HG03571 (cell line): ENCODE data around the gene KCNH3.

Experiments used
- ATAC-seq: cut with Tn5 transposase; IDR thresholded peaks from one replicate; pipeline ENCODE4 v1.9.1; 2021; ENCODE audit not compliant: unreplicated experiment

KCNH3 gene

DNA sequence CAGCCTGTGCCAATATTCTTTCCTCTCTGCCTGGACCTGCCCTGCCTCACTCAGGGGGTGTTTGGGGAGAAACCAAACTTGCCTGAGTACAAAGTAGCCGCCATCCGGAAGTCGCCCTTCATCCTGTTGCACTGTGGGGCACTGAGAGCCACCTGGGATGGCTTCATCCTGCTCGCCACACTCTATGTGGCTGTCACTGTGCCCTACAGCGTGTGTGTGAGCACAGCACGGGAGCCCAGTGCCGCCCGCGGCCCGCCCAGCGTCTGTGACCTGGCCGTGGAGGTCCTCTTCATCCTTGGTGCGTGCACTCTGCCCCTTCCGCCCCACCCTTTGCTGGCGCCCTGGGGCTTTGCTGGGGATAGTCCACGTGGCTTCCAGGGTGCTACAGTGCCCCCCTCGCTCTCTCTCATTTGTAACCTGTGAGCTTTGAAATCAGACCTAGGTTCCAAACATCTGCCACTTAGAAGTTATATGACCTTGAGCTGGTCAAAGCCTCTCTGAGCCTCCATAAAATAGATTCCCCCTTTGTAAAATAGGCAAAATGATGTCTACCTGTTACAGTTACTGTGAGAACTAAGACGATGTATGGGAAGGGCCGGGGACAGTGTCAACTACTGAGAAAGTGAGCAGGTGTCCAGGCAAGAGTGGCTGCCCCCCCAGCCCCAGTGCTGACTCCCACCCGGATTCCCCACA lies 4.5 kb downstream of the KCNH3 start:
- no peak for ATAC-seq

DNA sequence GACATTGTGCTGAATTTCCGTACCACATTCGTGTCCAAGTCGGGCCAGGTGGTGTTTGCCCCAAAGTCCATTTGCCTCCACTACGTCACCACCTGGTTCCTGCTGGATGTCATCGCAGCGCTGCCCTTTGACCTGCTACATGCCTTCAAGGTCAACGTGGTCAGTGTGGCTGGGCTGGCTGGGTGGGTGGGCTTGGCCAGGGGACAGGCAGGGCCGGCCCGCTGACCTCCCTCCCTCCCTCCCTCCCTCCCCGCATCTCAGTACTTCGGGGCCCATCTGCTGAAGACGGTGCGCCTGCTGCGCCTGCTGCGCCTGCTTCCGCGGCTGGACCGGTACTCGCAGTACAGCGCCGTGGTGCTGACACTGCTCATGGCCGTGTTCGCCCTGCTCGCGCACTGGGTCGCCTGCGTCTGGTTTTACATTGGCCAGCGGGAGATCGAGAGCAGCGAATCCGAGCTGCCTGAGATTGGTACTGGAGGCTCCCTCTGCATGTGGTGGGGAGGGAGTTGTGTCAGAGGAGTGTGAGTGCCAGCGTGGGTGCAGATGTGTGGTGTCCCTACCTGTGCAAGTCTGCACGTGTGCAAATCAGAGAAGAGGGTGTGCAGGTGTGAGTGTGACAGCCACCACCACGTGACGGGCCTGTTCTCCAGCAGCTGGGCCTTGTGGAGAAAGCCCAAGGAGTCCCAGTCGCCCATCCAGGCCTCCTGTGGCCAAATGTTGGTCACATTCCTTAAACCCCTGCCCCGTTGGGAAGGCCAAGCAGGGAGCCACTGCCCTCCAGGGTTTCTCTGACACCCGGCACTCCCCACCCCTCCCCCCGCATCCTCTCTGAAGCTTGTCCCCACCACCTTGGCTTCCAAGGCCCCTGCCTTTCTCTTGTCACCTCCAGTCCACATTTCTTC lies 5.3 kb downstream of the KCNH3 start:
- no peak for ATAC-seq

DNA sequence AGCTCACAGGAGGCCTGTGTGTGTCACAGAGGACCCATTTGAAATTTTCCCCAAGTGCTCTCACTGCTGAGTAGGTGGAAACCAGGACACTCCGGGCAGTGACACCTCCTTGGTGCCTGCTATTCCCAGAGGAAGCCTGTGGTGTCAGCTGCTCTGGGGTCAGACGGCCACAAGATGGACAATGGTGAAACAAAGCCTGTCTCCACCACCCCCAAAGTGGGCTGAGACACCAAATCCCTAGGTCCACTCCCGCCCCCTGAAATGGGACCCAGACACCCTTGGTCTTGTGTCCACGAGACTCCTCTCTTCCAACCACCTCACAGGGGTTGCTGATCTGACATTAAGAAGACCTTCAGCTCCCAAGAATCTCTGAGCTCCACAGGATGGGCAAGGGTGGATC lies 7.0 kb downstream of the KCNH3 start:
- no peak for ATAC-seq

DNA sequence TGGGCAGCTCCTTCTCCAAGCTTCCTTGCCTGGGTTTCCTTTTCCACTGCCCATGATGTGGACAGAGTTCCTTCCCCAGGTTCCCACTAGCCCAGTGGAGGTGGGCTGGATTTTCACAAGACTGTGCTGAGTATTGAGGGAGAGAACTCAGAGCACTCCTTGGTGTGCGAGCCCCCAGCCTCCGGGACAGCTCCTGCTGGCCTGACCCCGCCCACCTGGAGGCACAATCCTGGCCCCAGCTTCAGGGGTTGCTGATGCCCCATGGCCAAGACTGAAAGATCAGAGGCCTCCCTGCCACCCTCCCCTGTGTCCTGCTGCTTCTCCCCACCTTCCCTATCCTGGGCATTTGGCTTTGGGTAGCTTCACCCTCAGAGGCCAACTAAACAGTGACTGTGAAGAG lies 7.7 kb downstream of the KCNH3 start:
- no peak for ATAC-seq

DNA sequence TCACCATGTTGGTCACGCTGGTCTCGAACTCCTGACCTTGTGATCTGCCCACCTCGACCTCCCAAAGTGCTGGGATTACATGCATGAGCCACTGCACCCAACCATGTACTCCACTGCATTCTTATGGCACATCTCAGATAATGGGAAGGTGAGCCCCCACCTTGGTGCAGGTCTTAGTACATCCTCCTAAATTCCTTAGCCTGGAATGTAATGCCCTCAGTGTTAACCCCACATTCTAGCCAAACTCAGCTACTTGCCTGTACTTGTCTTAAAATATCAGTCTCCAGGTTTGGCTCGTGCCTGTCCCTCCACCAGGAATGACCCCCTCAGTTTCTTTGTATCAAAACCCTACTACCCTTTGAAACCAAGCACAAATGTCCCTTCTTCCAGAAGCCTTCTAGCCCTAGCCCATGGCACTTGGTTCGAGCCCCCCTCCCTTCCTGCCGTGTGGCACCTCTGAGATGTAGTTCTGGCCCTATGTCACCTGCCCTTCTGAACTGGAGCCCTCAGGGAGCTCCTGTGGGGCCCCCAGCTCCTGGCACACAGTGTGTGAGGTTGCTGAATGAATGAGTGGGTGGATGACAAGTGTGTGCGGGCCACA lies 8.4 kb downstream of the KCNH3 start:
- ATAC-seq, result no peak

DNA sequence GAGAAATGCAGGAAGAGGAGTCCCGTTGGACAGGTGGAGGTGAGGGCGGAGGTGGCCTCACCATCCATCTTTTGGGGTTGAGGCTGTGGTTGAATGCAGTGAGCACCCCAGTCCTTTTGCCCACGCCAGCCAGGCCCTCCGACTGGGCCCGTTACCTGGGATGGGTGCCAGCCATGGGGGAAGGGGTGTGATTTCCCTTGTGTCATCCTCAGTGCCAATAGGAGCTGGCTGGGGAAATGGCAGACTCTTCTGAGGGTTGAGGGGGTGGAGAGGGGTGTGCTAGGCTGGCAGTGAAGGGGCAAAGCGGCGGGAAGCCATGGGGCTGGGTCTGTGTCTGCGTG lies 9.6 kb downstream of the KCNH3 start:
- no peak for ATAC-seq

DNA sequence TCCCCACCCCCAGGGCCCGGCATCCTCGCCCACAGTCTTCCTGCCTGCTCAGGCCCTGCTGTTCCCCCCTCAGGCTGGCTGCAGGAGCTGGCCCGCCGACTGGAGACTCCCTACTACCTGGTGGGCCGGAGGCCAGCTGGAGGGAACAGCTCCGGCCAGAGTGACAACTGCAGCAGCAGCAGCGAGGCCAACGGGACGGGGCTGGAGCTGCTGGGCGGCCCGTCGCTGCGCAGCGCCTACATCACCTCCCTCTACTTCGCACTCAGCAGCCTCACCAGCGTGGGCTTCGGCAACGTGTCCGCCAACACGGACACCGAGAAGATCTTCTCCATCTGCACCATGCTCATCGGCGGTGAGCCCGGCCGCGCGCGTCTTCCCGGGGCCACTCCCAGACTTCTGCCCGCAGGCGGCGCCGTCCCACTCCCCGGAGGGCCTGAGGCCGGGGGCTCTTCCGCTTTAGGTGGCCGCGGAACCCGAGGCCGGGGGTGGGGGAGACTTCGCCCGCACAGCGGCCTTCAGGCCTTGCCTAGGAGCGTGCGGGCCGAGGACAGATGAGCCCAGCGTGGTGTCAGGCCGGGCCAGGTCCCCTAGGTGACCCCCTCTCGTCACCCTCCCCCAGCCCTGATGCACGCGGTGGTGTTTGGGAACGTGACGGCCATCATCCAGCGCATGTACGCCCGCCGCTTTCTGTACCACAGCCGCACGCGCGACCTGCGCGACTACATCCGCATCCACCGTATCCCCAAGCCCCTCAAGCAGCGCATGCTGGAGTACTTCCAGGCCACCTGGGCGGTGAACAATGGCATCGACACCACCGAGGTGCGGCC lies 10.2 kb downstream of the KCNH3 start:
- ATAC-seq, result no peak

DNA sequence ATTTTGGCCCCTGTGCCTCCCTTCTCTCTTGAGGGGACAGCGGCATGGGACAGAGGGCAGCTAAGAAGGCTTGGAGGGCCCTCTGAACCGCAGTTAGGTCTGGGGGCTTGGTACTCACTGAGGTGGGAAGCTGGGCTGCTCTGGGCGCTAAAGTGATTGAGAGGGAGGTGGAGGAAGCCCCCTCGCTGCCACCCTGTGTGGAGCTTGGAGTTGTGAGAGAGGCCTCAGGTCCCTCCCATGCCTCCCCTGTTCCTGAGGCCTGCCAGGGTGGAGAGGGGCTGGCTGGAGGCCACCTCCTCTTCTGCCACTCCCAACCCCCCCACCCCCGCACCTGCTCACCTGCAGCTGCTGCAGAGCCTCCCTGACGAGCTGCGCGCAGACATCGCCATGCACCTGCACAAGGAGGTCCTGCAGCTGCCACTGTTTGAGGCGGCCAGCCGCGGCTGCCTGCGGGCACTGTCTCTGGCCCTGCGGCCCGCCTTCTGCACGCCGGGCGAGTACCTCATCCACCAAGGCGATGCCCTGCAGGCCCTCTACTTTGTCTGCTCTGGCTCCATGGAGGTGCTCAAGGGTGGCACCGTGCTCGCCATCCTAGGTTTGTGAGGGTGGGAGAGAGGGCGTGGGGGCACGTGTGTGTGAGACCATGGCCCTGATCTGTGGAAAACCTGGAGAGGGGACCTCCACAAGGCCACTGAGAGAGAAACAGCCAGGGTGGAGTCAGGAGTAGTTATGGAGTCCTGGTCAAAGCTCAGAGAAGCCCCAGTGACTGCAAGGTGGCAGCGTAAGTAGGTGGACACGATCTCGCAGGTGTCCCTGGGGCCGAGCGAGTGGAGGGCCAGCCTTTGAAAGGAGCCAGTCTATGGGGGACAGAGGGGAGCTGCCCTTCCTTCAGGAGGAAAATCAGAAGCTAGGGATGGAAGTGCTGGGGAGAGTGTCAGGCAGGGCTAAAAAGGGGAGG lies 11.2 kb downstream of the KCNH3 start:
- ATAC-seq, result no peak

DNA sequence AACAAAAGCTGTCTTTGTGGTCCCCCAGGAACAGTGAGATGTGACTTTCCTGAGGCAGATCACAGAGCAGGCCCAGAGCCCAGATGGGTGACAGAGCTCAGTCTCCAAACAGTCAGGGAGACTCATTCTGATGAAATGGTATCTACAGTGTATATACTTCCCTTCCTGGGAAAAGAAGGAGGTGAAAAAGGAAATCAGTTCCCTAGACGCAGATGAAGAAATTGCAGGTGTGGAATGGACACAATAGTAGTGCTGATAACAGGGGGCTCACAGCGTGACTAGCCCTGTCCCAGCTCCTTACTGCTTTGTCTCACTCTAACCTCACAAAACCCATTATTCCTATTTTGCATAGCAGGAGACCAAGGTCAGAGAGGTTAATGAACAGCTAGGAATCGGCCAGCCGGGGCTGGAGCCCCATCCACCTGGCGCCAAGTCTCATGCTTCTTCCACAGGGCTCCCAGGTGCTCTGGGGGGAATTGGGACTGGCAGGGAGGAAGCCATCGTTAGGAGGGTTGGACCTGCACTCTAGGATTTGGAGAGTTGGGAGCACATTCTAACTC lies 11.9 kb downstream of the KCNH3 start:
- ATAC-seq, result no peak

DNA sequence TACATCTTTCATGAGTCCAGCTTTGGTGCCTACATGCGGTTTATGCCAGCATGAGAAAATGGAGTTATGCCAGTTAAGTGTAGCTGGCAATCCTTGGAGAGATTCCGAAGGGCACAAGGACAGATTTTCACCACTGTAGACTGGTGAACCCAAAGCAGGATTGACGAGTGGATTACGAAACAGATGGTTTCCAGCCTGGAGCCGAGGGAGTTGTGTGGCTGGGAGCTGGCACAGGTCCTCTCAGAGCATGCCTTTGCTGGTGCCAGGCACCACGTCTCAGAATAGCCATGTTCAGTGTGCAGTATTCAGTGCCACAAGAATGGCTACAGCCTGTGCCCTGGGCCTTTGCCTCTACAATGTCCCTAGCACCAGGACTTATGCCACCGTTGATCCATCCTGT lies 13.2 kb downstream of the KCNH3 start:
- no peak for ATAC-seq

DNA sequence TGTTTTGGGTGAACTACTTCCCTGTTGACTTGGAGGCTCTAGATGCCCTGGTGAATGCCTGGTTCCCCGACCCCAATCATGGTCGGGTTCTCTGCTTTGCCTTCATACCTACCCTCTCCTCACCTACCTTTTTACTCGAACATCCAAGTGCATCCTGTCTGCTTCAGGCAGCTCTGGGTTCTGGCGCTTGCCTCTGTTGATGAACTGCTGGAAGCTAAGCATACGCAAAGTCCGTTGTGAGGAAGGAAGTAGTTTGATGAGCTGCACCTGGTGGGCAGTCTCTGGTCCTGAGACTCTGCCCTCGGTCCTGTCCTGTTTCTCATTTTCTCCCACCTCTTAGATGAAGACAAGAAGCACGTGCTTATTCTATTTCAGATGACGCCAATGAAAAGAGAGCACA lies 13.6 kb downstream of the KCNH3 start:
- ATAC-seq, result no peak

DNA sequence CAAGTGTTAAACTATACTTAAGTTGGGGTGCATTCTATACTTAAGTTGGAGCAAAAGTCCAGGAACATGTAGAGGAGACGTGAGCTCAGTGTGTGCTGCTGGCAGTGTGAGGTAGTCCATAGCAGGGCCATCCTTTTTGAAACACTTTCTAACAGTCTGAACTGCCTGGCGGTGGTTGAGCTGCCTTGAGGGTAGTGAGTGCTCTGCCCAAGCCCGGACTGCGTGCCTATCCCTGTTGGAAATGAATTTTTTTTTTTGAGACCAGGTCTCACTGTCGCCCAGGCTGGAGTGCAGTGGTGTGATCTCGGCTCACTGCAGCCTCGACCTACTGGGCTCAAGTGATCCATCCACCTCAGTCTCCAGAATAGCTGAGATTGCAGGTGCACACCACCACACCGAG lies 14.1 kb downstream of the KCNH3 start:
- ATAC-seq, result no peak

DNA sequence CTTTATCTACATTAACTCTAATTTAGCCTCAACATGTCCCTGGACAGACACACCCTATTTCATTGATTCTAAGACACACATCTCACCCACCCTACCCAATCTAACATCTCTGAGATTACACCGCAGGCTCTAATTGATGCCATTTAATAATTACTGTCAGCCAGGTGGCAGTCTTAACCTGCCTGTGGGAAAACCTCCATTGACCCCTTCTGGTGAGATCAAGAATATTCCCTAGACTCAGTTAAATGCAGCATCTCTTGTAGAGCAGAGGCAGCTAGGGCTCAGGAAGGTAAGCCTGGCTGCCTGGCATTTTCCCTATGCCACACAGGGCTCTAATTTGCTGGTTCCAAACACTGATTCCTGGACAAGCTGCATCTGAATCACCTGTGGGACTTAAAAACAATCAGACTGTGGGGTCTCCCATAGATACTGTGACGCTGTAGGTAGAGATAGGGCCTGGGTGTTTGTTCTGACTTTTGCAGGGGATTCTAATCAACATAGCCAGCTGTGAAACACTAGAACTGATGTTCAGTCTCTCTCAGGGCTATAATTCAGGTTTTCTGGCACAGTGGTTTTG lies 14.8 kb downstream of the KCNH3 start:
- ATAC-seq, result no peak

DNA sequence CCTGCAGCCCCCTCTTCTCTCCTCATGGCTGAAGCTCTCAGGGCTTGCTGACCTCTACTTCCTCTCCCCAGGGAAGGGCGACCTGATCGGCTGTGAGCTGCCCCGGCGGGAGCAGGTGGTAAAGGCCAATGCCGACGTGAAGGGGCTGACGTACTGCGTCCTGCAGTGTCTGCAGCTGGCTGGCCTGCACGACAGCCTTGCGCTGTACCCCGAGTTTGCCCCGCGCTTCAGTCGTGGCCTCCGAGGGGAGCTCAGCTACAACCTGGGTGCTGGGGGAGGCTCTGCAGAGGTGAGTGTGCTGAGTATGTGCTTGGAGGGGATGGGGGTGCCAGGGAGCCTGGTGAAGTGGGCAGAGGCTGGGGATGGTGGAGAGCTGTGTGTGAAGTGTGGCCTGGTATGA lies 15.4 kb downstream of the KCNH3 start:
- ATAC-seq, result no peak

DNA sequence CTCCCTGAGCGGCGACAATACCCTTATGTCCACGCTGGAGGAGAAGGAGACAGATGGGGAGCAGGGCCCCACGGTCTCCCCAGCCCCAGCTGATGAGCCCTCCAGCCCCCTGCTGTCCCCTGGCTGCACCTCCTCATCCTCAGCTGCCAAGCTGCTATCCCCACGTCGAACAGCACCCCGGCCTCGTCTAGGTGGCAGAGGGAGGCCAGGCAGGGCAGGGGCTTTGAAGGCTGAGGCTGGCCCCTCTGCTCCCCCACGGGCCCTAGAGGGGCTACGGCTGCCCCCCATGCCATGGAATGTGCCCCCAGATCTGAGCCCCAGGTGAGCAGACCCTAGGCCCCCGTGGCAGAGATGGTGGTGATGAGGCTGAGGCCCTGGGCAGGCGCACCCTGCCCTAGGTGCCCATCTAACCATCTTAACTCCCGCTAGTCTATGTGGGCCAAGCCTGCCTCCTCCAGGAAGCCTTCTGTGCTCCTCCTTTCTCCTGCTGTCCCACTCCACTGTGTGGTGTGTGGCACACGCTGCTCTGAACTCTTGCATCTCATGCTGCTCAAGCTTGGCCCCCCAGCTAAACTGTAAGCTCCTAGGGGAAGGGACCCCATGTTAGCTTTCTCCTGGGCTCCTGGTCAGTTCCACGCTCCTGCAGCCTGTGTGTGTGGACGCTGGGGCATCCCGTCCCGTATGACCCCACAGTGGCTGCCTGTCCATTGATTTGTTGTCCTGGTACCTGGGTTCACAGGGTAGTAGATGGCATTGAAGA lies 17.0 kb downstream of the KCNH3 start:
- no peak for ATAC-seq

DNA sequence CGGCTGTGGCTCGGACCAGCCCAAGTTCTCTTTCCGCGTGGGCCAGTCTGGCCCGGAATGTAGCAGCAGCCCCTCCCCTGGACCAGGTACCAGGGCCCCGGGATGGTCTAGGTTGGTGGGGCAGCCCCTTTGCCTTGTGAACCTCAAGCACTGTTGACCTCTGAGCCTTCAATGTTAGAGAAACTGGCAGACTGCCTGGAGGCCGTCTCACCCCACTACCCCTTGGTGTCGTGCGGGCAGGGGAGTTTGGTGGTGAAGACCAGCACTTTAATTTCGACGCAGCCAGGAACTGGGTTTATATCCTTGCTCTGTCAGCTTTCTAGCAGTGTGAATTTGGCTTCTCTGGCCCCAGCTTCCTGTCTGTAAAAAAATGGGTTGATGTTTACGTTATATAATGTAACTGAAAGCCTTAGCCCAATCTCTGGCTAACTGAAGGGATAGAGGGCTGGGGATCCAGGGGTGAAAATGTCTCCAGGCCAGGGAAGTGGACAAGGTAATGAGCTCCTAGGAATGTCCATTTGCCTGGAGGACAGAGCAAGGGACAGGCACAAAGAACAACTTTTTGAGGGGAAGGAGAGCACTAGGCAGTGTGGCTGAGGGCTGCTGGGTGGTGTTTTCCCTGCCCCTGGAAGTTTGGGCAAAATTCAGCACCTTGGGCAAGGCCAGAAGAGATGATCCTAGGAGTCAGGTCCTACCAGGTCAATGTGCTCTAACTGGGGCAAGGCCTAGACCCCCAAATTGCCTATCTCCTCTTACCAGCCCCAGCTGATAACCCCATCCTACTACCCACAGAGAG lies 17.8 kb downstream of the KCNH3 start:
- ATAC-seq, result no peak

DNA sequence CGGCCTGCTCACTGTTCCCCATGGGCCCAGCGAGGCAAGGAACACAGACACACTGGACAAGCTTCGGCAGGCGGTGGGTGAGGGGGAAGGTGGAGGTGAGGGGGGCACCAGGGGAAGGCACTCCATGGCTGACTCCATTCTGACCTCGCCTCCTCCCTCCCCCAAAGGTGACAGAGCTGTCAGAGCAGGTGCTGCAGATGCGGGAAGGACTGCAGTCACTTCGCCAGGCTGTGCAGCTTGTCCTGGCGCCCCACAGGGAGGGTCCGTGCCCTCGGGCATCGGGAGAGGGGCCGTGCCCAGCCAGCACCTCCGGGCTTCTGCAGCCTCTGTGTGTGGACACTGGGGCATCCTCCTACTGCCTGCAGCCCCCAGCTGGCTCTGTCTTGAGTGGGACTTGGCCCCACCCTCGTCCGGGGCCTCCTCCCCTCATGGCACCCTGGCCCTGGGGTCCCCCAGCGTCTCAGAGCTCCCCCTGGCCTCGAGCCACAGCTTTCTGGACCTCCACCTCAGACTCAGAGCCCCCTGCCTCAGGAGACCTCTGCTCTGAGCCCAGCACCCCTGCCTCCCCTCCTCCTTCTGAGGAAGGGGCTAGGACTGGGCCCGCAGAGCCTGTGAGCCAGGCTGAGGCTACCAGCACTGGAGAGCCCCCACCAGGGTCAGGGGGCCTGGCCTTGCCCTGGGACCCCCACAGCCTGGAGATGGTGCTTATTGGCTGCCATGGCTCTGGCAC lies 18.5 kb downstream of the KCNH3 start:
- no peak for ATAC-seq

DNA sequence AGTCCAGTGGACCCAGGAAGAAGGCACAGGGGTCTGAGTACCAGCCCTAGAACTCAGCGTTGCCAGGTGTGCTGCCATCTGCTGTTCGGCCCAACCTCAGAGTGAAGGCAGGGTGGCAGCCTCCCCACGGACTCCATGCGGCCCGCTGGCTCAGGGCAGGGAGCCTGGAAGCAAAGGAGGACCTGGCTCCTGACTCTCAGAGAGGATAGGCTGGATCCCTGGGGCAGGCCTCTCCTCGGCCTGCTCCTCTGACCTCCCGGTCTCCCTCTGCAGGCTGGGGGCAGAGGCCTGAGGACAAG lies 19.0 kb downstream of the KCNH3 start:
- ATAC-seq, result no peak
